Mononuclear cell (primary cell): ENCODE results near the gene GPC5. TPM values are rescaled to one million over a fixed set of nuclear protein-coding genes. Genes with fewer than 3 reads are reported as not detected.
"Not testable (repeated sequence)": the region's sequence is repeated elsewhere in the genome, so short reads cannot be mapped to it uniquely, and the experiment has no call there.

ENCODE experiments used
- H3K27me3 ChIP-seq: 2 replicates; pipeline ENCODE4 v1.6.0; 2011; ENCODE audit warnings: low read length, control low read depth; ENCODE audit not compliant: insufficient read depth
- H3K4me1 ChIP-seq: 2 replicates; pipeline ENCODE4 v1.5.1; 2011; ENCODE audit warnings: mild to moderate bottlenecking, low read length, control low read depth; ENCODE audit not compliant: insufficient read depth
- H3K4me3 ChIP-seq: 2 replicates; pipeline ENCODE4 v1.5.1; 2011; ENCODE audit warnings: mild to moderate bottlenecking, low read length, moderate library complexity
- H3K9me3 ChIP-seq: 2 replicates; pipeline ENCODE4 v1.5.1; 2011; ENCODE audit warnings: low read depth, mild to moderate bottlenecking, control low read depth, low read length
- total RNA-seq: library from RNA; depleted of rRNA; stranded (reverse); fragments of >200 nt; gene quantifications from one replicate; pipeline ENCODE4 v1.2.3, GENCODE V29; 2012

Gene GPC5
- total RNA-seq, 1 donor, result 0.21 TPM

DNA sequence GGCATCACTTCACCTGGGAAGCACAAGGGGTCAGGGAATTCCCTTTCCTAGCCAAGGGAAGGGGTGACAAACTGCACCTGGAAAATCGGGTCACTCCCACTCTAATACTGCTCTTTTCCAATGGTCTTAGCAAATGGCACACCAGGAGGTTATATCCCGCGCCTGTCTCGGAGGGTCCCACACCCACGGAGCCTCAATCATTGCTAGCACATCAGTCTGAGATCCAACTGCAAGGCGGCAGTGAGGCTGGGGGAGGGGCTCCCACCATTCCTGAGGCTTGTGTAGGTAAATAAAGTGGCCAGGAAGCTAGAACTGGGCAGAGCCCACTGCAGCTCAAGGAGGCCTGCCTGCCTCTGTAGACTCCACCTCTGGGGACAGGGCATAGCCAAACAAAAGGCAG is 1118.5 kb downstream of the GPC5 start:
- H3K9me3 ChIP-seq, H3K4me3 ChIP-seq, H3K4me1 ChIP-seq, H3K27me3 ChIP-seq: not testable (repeated sequence)

DNA sequence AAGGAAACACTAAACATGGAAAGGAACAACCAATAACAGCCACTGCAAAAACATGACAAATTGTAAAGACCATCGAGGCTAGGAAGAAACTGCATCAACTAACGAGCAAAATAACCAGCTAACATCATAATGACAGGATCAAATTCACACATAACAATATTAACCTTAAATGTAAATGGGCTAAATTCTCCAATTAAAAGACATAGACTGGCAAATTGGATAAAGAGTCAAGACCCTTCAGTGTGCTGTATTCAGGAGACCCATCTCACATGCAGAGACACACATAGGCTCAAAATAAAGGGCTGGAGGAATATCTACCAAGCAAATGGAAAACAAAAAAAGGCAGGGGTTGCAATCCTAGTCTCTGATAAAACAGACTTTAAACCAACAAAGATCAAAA is 1120.2 kb downstream of the GPC5 start:
- H3K4me3 ChIP-seq, H3K4me1 ChIP-seq, H3K27me3 ChIP-seq, H3K9me3 ChIP-seq: not testable (repeated sequence)

DNA sequence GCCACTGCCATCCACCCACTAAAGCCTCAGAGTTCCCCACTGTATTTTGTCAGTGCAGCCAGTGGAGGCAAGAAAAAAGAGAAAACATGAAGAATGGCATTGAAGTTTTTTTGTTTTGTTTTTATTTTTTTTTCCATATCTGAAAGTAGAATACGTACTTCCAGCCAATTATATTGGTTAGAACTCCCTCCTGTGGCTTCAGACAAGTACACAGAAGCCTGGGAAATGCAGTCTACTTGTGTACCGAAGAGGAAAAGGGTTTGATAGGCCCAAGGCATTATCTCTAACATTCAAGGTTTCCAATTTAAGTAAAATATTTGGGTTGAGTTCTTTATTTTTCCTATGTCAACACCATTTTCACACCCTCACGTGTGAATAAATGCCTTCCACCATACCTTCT is 1131.9 kb downstream of the GPC5 start:
- H3K9me3 ChIP-seq, result peaks cover 6% of the 10 kb centered on the region
- H3K4me3 ChIP-seq, result no peak overlapping the region
- no peaks in the 10 kb centered on the region for H3K27me3 ChIP-seq
- H3K4me1 ChIP-seq, result no peaks in the 10 kb centered on the region

DNA sequence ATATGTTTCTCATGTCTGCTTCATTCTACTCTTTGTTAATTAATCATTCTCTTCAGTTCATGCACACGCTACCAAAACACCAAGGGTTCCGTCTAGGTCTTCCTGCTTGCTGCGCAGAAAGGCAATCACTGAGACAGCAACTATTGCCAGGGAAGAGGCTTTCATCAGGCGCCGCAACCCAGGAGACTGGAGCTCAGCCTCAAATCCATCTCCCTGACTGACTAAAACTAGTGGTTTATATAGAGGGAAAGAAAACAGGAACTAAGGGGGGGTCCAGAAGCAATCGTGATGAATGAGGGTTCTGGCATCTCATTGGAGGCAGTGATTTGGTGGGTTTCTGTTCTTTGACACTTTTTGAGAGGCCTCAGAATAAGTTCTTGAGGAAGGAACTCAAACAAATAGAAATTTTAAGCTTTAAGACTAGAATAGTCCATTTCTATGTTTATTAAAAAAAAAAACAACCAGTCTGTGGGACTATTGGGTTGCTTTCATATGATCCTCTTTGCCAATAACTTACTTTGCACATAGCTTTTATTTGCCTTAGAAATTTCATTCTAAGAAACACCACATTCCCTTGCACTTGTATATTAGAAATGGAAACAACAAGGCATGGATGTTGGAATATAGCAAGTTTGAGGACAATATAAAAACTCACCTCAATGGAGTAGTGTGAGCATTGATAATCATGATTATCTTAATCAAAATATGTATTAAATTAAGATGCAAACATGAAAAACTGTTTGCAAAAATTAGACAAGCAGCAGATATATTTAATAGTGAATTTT is 1137.0 kb downstream of the GPC5 start:
- Histone ChIP-seq H3K4me1 (no peaks in the 10 kb centered on the region), H3K4me3 (no peak overlapping the region), H3K27me3 (no peaks in the 10 kb centered on the region), H3K9me3 (no peaks in the 10 kb centered on the region)

DNA sequence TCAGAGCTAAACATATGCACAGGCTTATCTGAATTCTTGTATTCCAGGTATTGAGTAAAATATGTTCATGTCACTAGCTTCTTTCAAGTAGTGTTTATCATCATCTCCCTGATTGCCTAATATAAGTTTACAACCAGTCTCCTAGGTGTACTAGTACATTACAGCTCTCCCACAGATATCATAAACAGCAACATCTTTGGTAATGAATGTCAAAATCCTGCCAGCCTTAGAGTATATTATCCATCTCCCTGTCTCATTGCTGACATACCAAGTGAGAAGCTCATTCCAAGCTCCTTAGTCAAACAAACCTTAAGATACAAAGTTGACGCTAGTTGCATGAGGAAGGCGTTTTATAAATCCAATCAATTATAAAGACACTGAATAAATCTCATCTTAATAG is 1139.0 kb downstream of the GPC5 start:
- no peaks in the 10 kb centered on the region for H3K27me3 ChIP-seq
- H3K4me3 ChIP-seq, result no peak overlapping the region
- no peaks in the 10 kb centered on the region for H3K9me3 ChIP-seq
- no peaks in the 10 kb centered on the region for H3K4me1 ChIP-seq

DNA sequence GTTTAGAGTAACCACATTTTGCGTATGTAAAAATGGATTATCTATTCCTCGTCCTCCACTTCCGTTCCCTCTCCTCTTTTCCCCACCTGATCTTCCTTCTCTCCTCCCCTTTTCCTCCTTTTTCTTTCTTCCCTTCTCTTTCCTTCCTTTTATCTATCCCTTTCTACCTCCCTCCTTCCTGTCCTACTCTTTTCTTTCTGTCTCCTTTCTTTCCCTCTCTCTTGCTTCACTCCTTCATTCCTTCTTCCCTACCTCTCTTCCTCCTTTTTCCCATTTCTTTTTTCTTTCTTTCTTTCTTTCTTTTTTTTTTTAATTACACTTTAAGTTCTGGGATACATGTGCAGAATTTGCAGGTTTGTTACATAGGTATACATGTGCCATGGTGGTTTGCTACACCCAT is 1139.7 kb downstream of the GPC5 start:
- H3K4me1 ChIP-seq, result no peaks in the 10 kb centered on the region
- H3K4me3 ChIP-seq, result no peak overlapping the region
- no peaks in the 10 kb centered on the region for H3K9me3 ChIP-seq
- H3K27me3 ChIP-seq, result no peaks in the 10 kb centered on the region

DNA sequence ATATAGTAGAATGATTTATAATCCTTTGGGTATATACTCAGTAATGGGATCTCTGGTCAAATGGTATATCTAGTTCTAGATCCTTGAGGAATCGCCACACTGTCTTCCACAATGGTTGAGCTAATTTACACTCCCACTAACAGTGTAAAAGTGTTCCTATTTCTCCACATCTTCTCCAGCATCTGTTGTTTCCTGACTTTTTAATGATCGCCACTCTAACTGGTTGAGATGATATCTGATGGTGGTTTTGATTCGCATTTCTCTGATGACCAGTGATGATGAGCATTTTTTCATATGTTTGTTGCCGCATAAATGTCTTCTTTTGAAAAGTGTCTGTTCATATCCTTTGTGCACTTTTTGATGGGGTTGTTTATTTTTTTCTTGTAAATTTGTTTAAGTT is 1140.7 kb downstream of the GPC5 start:
- H3K9me3 ChIP-seq, H3K4me1 ChIP-seq, H3K27me3 ChIP-seq, H3K4me3 ChIP-seq: not testable (repeated sequence)

DNA sequence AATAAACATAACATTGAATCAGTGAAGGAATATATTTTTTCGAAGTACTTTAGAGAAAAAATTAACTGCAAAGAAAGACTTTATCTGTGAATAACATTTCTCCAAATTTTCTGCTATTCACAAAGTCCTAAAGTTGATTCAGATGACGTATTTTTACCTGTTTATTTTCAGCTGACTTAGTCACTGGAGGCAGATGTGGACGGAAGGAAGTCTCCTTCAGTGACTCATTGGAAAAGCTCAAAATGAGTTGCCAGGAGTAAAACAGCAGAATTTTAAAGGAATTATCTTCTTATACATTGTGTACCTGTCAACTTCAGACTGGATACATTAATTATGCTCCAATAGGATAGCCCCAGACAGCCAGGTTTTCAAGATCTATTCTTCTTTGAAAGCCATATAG is 1148.8 kb downstream of the GPC5 start:
- H3K4me3 ChIP-seq, result no peak overlapping the region
- H3K9me3 ChIP-seq, result no peaks in the 10 kb centered on the region
- no peaks in the 10 kb centered on the region for H3K27me3 ChIP-seq
- H3K4me1 ChIP-seq, result no peaks in the 10 kb centered on the region

DNA sequence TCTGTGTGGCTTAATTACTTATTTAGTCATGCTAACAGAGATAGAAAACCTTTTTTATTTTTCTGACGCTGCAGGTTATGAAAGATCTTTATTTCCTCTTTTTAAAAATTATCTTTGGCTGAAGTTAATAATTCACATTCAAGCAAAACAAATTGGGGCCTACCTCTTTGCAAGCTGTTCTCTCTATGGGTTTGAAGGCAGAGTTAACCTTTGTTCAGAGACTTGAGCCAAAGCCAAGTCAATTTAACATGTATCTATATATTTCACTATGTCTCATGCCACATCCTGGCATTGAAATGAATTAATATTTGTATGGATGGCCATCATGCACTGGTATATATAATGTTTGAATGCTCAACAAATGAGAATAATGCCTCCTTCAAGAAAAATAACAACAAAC is 1150.9 kb downstream of the GPC5 start:
- Histone ChIP-seq H3K4me3 (no peak overlapping the region), H3K27me3 (no peaks in the 10 kb centered on the region), H3K4me1 (no peaks in the 10 kb centered on the region), H3K9me3 (no peaks in the 10 kb centered on the region)

DNA sequence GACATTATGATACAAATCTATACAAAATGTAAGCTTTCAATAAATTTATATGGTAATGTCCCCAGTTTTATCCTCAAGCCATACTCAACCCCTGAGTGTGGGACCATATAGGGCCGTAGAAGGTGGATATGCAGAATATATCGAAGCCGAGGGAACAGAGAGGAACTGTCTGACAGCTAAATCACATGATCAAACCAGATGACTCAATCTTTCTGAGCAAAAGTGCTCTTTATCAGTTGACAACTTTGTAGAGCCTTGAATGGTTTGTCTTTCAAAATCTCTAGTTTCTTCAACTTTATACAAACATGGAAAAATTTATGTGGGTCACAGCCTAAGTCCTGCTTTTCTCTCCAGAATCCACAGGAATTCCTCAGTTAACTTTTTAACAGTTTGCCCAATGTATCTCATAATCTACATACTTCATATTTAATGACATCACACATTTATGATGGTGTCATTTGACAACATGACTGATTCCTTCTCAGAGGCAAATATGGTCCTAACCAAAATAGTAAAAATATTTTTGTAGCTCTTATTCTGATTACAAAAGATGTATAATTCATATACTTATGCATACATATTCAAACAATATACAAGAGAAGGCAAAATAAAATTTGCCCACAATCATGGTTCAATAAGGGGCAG is 1155.2 kb downstream of the GPC5 start:
- Histone ChIP-seq H3K4me1 (no peaks in the 10 kb centered on the region), H3K4me3 (no peak overlapping the region), H3K27me3 (no peaks in the 10 kb centered on the region), H3K9me3 (no peaks in the 10 kb centered on the region)

DNA sequence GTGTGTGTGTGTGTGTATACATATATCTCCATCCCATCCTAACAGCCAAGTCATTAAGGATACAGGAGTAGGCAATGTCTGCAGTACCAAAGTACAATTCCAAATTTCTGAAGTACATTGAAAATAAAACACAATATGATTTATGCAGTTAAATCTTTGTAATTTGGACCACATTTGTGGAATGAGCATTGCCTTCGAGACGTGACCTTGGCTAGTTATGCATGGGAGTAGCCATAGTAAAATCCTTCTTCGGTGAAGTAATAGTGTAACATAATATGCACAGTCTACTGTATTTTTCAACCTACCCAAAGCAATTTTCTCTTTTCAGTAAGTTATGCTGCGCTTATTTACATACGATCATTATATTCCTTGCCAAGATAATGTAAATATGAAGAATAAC is 1162.5 kb downstream of the GPC5 start:
- no peaks in the 10 kb centered on the region for H3K27me3 ChIP-seq
- no peaks in the 10 kb centered on the region for H3K4me1 ChIP-seq
- H3K9me3 ChIP-seq, result no peaks in the 10 kb centered on the region
- no peak overlapping the region for H3K4me3 ChIP-seq

DNA sequence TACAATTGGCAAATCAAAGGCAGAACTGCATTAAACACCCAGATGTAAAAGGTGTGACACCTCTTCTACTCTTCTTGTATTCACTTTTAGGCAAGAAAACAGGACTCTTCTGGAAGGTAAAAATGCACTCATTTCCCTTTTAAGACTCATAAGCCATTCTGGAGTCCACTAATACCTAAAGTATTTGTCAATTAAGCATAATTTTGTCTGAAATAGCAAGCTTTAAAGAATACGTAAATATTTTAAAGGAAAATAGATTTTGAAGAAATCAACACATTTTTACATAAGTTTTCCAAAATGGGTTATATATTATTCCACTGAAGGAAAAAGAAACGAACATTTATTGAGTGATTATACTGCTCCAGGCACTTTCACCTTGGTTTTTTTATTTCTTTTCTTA is 1166.5 kb downstream of the GPC5 start:
- no peaks in the 10 kb centered on the region for H3K27me3 ChIP-seq
- H3K9me3 ChIP-seq, result no peaks in the 10 kb centered on the region
- no peak overlapping the region for H3K4me3 ChIP-seq
- H3K4me1 ChIP-seq, result no peaks in the 10 kb centered on the region

DNA sequence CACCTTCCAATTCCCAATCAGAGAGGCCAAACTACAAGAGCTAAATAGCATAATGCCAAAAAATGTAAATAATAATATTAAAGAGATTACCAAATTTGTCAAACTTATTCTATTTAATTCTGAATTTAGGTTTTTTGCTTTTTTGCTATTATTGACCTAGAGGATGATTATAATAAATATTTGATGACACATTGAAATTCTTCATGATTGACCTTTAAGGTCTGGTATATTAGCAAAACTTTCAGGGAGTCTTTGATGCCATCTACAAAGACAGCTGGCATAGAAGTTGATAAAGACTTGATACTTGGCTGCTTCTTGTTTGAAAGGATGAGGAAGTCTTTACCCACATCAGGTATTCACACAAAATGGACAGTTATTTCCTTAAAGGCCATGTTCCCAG is 1168.3 kb downstream of the GPC5 start:
- no peak overlapping the region for H3K4me3 ChIP-seq
- no peaks in the 10 kb centered on the region for H3K9me3 ChIP-seq
- no peaks in the 10 kb centered on the region for H3K27me3 ChIP-seq
- H3K4me1 ChIP-seq, result no peaks in the 10 kb centered on the region

DNA sequence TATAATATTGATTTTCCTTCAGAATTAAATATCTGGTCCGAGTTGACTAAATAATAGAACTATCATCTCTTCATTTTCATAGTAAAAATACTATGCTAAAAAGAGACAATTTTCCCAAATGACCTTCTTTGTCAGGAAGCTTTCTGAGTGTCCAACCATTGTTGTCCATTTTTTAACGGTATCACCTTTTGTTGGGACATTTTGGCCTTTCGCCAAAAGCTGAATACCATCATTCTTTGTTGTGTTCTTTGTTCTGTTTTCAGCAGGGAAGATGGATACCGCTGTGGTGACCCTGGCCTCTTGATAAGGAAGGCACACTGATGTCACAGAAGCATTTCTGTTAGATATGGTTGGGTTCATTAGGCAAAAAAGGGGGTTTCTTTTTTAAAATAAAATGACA is 1173.8 kb downstream of the GPC5 start:
- no peaks in the 10 kb centered on the region for H3K27me3 ChIP-seq
- no peaks in the 10 kb centered on the region for H3K4me1 ChIP-seq
- H3K9me3 ChIP-seq, result peaks cover 5% of the 10 kb centered on the region
- no peak overlapping the region for H3K4me3 ChIP-seq

DNA sequence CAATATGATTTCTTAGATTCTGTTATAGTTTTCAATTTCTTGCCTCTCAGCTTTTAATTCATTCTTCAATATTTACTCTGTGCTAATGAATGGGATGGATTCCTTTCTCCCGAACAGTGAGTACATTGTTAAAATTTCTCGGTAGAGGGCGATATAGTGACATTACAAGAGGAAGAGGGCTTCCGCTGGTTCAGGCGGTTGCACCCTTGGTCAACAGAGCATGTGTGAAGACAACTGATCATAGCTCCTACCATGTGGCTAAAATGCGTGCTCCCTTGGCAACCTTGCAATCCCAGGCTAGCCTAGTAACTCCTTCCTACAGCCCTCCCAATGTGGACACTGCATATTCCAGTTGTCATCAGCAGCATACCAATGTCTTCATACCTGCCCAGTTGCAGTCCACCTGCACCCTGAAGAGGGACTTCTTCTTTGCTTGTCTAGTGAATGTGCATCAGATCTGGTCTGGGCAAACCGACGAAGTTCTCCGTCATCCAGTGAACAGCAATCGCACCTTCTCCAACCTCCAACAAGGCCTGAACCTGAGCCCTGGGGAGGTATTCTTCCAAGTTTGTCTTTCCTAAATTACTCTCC is 1175.1 kb downstream of the GPC5 start:
- no peaks in the 10 kb centered on the region for H3K27me3 ChIP-seq
- no peak overlapping the region for H3K4me3 ChIP-seq
- no peaks in the 10 kb centered on the region for H3K4me1 ChIP-seq
- H3K9me3 ChIP-seq, result peaks cover 5% of the 10 kb centered on the region

DNA sequence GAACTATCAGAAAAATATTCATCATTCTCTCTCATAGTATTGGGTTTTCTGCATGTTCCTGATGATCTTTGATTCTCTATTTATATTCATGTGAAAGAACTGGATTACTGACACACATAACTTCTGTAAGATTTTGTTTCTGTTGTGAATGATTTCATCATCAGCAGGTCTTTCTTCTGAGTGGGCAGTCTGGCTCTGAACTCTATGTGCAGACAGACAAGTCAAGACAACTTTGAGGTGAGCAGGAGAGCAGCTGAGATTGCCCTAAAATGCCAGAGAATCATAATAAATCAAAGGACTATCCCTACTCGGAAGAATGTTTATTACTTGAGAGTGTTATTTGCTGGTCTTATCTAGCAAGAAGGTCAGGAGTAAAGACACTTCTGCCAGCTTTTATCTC is 1176.1 kb downstream of the GPC5 start:
- H3K27me3 ChIP-seq, result no peaks in the 10 kb centered on the region
- no peaks in the 10 kb centered on the region for H3K4me1 ChIP-seq
- H3K4me3 ChIP-seq, result no peak overlapping the region
- peaks cover 5% of the 10 kb centered on the region for H3K9me3 ChIP-seq
